ENCODE measurements around the gene SERTAD2.

The SERTAD2 gene

DNA sequence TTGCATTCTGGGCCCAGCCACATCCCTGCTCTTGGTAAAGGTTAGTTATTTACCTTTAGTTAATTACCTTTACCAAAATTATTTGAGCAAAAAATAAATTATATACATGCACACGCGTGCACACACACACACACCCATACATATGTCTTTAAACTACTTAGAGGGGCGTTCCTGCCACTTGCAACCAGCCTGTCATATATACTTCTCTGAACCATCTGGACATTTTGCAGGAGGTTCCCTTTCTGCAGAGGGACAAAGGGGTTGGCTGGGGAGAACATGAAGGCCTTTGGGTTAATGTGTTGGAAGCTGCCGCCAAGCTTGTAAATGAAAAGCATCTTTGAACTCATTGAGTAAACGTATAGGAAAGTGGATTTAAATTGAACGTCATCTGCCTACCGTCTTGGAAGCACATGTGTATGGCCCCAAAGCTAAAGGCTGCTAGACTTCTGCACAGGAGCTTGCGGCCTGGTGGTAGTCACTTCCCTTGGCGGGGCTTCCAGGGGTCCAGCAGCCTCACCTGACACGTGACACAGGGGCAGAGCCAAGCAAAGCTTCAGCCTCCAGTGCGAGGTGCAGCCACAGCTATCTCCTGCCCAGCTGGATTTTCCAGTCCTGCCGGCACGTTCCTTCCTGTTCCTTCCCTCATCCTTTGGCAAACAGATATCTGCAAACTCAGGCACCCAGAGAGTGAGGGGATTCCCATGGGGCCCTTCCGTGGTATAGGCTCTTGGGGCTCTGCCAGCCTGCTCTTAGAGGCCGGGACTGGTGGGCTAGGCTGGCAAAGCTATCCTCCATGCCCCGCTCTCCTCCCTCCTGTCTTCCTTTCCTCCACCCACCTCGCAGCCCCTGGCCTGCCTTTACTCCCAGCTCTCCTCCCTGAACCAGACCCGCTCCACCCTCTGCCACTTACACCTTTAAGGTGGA is 46.1 kb downstream of the SERTAD2 start:
- DNase-seq (ENCODE audit: low spot score): no peak

DNA sequence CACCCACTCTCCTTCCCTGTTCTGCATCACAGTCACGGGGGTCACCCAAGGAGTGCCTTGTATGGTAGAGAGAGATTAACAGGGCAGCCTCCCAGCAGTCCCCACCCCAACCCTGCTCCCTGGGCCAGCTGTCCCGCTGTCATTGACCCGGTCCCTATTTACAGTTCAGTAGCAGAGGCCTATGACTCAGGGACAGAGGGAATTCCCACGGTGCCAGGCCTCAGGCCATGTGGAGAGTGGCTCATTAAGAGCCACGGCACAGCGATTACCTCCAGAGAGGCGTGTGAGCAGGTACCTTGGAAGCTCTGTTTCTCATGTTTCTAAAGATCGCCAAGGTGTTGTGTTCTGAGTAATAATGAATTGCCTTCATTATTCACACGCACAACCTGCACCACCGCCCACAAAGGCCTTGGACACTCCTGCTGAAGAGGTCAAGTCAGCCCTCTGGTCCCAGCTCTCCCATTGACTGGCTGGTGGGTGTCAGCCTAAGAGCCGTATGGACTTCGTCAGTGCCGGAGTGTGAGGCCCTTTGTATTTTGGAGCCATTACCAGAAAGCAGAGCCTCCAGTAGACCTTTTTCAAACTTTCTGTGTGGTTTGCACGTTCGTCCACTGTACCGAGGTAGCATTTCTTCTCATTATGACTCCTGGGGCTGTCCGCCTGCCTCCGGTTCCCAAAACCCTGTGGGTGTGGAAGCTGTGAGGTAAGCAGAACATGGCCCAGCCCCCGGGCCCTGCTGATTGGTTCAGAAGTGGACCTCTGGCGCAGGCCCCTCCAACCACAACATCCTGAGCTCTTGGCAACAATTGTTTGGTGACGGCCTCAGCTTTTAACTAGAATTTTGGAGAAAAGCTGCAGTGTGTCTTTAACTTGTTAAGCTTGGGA is 47.0 kb downstream of the SERTAD2 start:
- peak; percentile 39 for DNase-seq (ENCODE audit: low spot score)

DNA sequence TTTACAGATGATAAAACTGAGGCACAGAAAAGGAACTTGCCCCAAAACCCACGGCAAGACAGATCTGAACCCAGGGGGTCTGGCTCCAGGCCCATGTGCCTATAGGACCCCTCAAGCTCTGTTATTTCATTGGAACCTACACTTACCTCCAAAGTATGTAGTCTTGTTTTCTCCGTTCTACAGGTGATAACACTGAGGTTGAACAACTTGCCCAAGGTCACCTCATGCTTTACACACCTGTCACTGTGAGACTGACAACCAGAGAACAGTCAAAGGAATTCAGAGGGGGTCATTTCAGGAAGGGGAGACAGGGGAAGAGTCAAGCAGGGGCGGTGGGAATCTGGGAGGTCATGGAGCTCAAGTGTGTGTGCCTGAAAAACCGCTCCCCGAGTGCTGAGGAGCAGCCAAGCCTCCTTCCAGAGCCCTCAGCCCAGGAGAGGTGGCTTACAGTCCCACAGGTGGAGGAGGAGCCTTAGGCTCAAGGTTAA is 47.7 kb downstream of the SERTAD2 start:
- DNase-seq (ENCODE audit: low spot score): no peak

DNA sequence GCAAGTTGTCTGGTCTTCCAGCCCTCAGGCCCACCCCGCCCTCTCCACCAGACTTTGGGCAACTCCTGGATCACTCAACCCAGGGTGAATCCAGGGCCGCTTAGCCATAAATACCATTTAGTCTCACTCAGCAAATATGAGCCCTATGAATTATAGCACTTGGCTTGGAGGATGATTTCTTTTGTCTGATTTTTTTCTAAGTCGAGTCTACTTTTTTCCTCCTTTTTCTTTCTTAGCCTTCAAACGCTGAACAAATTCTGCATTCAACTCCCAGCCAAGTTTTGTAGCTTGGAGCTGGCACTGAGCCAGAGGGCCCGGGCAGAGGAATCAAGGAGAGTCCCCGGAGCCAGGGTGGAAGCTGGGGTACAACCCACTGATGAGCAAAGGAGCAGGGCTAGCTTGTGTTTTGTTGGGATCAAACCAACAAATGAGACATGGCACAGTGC is 48.7 kb downstream of the SERTAD2 start:
- DNase-seq (ENCODE audit: low spot score): no peak

DNA sequence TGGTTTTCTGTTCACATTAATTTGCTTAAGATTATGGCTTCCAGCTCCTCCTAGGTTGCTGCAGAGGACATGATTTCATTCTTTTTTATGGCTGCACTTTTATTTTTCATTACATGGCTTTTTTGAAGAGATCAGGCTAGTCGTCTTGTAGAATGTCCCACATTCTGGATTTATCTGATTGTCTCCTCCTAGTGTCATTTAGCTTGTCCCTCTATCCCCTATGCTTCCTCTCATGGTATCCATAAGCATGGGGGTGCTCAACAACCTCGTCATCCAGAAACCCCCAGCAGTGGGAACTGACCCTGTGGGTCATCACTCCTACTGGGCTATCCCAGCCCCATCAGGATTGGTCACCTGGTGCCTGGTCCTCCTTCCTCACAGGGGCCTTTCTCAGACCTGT is 49.6 kb downstream of the SERTAD2 start:
- no peak for DNase-seq (ENCODE audit: low spot score)

DNA sequence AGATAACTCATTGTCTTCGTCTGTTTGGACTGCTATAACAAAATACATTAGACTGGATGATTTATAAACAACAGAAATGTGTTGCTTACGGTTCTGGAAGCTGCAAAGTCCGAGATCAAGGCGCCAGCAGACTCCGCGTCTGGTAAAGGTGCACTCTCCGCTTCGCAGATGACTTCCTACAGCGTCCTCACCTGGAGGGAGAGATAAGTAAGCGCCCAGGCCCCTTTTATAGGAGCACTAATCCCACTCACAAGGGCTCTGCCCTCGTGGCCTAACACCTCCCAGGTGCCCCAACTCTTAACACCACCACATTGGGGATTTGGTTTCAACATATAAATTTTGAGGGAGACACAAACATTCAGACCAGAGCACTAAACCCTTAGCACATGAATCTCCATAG is 51.3 kb downstream of the SERTAD2 start:
- DNase-seq (ENCODE audit: low spot score): no peak

DNA sequence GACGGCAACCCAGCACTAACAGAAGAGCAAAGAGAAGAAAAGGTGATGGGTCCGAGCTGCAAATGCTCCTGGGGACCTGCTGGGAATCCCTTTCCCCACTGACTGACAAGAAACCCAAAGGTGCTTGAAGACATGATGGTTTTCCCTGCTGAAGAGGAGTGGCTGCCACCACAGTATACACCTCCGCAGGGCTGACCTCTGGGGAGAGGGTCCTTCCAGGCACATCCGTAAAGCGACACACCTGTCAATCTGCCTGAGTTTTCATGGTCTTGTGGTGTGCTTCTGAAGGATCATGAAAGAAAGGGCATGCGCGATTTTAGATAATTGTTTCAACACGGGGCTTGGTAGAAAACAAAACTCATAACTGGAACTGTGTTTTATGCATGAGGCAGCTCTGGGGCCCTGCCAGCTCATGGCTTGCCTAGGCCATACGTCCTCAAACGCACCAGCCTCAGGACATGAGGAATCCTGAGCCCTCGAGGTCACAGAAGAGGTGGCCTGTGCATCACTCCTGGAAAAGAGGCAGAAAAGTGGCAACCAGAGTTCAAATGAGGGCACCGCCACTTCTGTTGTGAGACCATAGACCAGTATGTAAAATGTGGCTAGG is 51.8 kb downstream of the SERTAD2 start:
- DNase-seq (ENCODE audit: low spot score): no peak

DNA sequence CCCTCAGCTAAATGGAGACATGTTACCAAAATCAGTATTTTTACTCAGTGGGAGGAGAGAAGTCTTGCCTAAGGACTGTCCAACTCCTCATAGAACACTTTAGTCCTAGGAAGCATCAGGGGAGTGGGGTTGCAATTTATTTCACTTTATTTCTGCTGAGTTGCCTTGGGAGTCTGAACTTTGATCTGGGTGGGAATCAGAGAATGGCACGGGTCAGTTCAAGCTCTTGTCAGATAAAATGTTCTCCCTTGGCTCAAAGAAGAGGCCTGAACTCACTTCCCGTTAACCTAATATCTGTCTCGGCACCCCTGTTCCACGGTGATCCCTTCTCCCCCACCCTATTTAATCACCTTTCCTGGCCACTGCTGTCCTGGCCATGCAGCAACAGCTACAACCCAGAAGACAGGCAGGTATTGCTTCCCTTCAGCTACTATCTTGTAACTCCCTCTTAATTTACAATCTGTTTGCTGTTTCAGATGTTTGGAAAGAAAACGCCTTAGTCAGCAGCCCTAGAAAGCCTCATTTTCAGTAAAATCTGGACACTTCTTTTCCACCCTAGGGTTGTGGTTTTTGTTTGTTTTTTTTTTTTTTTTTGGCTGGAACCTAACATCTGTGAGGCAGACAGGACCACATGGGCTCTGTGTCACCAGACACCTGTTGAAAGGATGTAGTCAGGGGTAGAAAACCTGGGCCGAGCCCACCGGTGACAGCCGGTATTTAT is 52.5 kb downstream of the SERTAD2 start:
- no peak for DNase-seq (ENCODE audit: low spot score)

DNA sequence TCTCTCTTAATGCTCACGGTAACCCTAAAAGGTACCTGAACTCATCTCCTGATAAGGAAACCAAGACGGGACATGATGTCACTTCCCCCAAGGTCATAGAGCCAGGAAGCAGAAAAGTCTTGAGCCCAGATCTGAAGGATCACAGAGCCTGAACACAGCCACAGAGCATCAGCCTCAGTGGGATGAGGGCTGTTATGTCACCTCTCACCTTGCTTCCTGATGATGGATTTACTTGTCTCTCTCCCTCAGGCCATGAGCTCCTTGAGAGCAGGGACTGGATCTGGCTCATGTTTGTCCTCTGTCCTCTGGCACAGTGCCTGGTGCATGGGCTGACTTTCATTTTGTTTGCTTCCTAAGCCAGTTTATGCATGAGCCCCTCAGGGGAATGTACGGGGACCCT is 54.2 kb downstream of the SERTAD2 start:
- DNase-seq (ENCODE audit: low spot score): no peak

DNA sequence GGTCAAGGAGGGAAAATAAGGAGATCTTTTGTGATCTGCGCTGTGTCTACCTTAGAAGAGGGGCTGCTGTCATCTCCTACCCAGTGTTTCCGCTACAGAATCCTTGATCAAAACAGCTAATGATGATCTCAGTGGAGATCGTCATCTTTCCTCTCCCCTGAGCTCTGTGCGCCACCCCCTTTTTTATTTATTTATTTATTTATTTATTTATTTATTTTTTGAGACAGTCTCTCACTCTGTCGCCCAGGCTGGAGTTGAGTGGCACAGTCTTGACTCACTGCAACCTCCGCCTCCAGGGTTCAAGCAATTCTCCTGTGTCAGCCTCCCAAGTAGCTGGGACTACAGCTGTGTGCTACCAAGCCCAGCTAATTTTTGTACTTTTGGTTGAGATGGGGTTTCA is 55.5 kb downstream of the SERTAD2 start:
- DNase-seq (ENCODE audit: low spot score): no peak

DNA sequence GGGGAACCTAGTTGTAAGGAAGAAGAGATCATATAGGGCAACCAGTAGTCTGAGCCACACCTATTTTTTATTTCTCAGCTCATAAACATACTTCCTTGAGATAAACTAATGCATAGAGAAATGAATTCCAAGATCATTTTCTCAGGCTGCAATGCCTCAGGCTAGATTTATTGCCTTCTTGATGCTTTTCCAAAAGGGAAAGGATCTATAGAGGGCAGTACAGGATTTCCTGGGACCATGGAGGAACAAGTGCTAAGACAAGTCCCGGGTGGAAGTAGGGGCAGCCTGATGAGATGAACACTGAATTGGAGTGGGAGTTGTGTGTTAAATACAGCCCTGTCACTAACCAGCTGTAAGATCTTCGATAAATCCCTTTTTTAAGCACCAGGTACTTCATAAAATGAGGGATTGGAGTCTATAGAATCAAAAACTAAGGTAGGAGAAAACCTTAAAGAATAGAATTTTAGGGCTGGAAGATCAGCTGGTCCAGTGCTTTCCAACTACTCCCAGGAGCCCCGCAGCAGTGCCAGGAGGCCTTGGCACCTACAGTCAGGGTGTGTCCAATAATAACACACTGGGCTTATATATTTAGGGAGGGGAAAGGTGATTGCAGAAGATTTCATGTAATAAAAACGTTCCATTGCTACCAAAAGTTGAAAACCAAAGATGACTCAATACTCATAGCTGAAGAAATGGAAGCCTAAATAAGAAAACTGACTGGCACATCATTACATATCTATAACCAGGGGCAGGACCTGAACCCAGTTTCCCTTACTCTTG is 58.1 kb downstream of the SERTAD2 start:
- peak; percentile 42 for DNase-seq (ENCODE audit: low spot score)

DNA sequence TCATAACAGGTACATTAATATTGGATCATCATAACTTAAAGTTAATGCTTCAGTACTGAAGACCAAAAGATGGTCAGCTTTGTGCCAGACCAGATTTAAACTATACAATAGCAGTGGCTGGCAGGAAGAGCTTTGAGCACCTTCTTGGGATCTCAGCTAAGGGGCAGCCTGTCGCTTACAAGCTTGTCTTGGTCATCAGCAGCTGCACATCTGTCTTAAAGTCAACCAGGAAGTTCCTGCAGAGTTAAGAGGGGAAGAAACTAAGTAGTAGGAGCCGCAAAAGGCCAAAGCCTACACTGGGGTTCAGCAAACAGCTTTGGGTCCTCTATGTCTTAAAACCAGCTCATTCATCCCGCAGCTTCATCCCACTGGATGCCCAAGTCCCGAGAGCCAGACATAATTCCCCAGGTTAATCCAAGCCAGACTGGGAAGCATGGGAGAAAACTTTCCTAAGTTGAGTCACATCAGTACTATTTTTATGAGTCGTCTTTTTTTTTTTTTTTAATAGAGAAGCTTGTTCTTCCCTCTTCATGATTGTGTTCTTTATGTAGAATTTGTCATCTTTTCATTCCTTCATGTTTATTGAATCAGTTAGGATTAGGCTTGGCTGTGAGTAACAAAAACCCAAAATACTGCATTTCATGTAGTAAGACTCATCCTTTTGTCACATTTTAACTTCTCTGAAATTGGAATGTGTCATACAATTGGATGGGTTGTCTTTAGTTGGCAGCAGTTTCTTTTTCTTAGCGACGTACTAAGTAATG is 59.3 kb downstream of the SERTAD2 start:
- DNase-seq (ENCODE audit: low spot score): no peak

DNA sequence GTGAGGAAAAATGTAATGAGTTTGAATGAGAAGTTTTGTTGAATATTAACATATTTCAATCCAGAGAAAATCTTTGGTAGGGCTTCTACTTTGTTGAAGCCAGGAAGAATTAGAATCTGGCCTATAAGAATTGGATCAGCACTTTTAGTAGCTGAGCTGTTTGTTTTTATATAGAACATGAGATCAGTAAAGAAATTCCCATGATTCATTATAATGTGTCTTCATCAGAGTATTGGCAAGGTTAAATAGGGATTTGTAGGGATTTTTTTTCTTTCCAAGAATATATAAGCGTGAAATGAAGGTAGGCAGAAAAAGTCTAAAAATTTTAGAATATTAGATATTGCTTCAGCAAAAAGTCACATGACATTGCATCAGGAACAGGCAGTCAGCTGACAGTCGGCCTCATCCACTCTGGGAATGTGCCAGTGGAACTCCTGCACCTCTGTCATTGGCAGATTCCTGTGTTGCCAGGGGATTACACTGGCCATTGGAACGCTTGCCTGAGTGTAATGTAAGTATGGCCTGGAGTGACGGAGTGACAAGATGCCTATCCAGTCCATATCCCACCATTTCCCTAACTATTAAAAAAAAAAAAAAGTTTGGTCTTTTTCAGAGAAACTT is 60.6 kb downstream of the SERTAD2 start:
- no peak for DNase-seq (ENCODE audit: low spot score)

DNA sequence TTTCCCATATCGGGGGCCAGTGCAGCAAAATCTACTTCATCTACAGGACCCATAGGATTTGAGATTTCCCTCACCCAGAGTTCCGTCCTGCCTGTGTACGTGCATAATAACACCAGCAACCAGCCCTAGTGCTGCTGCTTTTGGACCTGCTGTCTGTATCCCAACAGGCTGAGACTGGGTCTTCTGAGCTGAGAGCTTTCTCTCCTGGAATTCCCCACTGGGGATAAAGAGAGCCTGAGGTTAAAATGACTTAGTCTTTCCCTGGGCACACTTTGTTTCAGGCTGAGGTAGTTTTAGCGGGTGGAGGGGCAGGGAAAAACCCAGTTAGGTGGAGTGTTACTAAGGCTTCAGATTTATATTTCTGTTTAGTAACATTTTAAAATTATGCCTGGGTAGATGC is 62.5 kb downstream of the SERTAD2 start:
- DNase-seq (ENCODE audit: low spot score): no peak

DNA sequence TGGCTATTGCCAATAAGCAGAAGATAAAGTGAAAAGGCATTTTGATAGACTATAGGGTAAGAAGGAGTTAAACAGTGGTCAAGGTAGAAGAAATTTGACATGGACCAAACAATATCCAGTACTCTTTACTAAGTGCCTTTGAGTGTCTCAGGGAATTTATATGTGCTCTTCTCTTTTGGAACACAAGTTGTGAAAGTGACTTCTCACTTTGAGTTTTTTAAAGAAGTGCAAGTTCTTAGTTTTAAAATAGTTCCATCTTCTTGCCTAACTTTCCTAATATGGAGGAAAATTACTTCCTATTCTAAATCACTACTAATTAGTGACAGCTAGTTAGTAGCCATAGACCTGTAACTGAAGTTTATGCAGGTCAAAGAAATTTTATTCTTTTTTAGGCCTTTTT is 66.2 kb downstream of the SERTAD2 start:
- no peak for DNase-seq (ENCODE audit: low spot score)

DNA sequence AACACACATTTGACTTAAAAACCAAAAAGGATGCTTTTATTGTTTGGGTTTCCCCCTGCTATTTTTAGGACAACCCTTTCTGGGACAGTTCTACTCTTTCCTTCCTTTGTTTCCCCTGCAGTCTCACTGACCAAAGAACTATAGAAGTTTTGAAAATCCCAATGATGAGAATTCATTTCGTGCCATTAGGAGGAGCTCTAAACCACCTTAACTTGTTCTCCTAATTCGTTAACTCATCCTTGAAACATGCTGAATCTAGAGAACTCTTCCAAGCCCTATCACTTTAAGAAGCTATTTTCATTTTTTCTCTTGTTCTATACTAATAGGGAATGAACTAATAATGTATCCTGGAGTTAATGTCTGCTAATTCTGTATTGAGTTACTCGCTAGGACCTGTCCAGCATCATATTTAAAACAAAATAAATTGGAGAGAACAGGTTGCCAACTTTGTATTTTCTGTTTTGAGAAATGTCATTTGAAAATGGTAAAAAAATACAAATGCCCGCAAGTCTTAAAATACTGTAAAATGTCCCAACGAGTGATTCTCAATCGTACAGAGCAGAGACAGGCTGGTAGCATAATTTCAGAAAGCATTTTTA is 66.7 kb downstream of the SERTAD2 start:
- peak; percentile 60 for DNase-seq (ENCODE audit: low spot score)

DNA sequence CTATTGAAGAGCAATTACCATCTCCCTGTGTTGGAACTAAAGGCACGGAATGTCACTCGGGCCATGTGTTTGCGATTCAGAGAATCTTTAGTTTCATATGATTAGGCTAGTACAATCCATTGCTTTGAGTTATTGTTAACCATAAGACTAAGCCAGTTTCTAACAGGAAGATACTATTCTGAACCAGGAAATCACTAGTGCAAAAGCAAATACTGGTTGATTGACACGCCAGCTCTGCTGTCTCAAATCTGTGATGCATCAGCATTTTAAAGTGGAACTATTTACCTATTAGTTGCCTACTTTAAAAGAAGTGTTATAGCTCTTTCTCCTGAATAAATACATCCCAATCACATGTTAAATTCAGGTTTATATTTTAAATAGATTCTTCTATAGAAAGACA is 67.7 kb downstream of the SERTAD2 start:
- DNase-seq (ENCODE audit: low spot score): no peak

DNA sequence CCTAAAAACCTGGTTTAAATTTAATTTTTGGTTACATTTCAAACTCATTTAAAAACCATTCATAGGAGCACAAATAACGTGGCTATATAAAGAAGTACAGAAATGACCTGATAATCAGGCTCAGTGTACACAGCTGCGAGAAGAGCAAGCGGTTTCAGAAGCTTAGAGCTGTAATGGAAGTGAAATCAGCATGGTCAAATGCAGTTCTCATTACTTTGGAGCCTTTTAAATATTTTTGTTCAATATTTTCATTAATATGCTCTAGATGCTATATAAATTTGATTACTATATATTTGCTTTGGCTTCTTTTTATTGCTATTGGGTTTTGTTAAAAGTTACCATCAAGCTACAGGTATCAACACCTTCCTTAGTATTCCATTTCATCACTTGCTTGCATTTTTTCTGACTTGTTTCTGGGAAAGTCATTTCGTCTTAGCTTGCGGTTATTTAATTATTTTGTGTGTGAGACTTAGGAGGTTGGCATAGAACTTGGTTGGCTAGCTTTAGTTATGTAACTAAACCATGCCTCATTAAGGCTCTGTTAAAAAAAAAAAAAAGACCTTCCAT is 70.9 kb downstream of the SERTAD2 start:
- no peak for DNase-seq (ENCODE audit: low spot score)
